Endothelial cell of umbilical vein (primary cell): ENCODE results near the gene ERGIC1. TPM values are rescaled to one million over a fixed set of nuclear protein-coding genes. Genes with fewer than 3 reads are reported as not detected.

Experiments
- BruUV-seq: library from RNA; stranded (reverse); fragments of 400-500 nt; replicated peaks from 2 replicates; lab custom pipeline; 2021; lab: Mats Ljungman, UMichigan
- CTCF ChIA-PET: fragments of 300-600, 350-600 bp; sonication (Branson Sonifier 250); formaldehyde crosslinking; loops from one replicate; lab custom pipeline; 2021; ENCODE audit warnings: antibody characterized with exemption, inconsistent platforms; lab: Charles Lee
- POLR2A ChIA-PET: fragments of 300-600, 350-600 bp; sonication (Branson Sonifier 250); formaldehyde crosslinking; loops from one replicate; lab custom pipeline; 2021; ENCODE audit warnings: antibody characterized with exemption, inconsistent platforms; lab: Charles Lee
- DNase-seq: peaks from one replicate; pipeline ENCODE4 v3.0.0-alpha.2; 2011; ENCODE audit warnings: low read depth, low spot score
- FAIRE-seq: peaks from 2 replicates; lab custom pipeline; 2011; peaks lifted over from hg19 to GRCh38; lab: Jason Lieb, UNC
- H2AFZ ChIP-seq: 2 replicates; pipeline ENCODE4 v1.6.0; 2012; ENCODE audit warnings: low read depth, low read length, control low read depth, inconsistent platforms
- H3K27ac ChIP-seq: 2 replicates; pipeline ENCODE4 v1.5.1; 2011; ENCODE audit warnings: low read depth, mild to moderate bottlenecking, control low read depth, low read length, moderate library complexity; ENCODE audit not compliant: insufficient read depth
- H3K27me3 ChIP-seq, 2 experiments: 2 replicates each; pipeline versions ENCODE4 v1.6.0 to v1.6.1; 2011; ENCODE audit warnings: low read length in 2 of 2, mixed read lengths in 1 of 2; ENCODE audit not compliant: control insufficient read depth in 2 of 2, insufficient read depth in 2 of 2
- H3K36me3 ChIP-seq, 2 experiments: 2 replicates in 1 of 2; 3 replicates in 1 of 2; pipeline ENCODE4 v1.5.1; 2011; ENCODE audit warnings: low read length in 2 of 2, mild to moderate bottlenecking in 1 of 2, moderate library complexity in 1 of 2; ENCODE audit not compliant: control insufficient read depth in 2 of 2, insufficient read depth in 2 of 2; ENCODE audit errors: extremely low read depth in 1 of 2
- H3K4me1 ChIP-seq: 3 replicates; pipeline ENCODE4 v1.5.1; 2011; ENCODE audit warnings: mild to moderate bottlenecking, low read length; ENCODE audit not compliant: control insufficient read depth, insufficient read depth; ENCODE audit errors: extremely low read depth
- H3K4me2 ChIP-seq: 2 replicates; pipeline ENCODE4 v1.6.1; 2011; ENCODE audit warnings: low read length, control low read depth, mixed read lengths; ENCODE audit not compliant: insufficient read depth
- H3K4me3 ChIP-seq, 3 experiments: fragments of 200-600 bp in 1 of 3; sonication (generic), shearing (Covaris generic) in 1 of 3; replicated peaks in 1 of 3; 2 replicates each; pipeline ENCODE4 v1.5.1; 2011 to 2016; ENCODE audit warnings: control low read depth in 3 of 3, low read length in 3 of 3, mild to moderate bottlenecking in 2 of 3, inconsistent platforms in 1 of 3, low read depth in 1 of 3, moderate library complexity in 1 of 3; ENCODE audit not compliant: insufficient read depth in 1 of 3
- H3K79me2 ChIP-seq: 2 replicates; pipeline ENCODE4 v1.6.0; 2012; ENCODE audit warnings: low read length, inconsistent platforms; ENCODE audit not compliant: control insufficient read depth, insufficient read depth
- H3K9ac ChIP-seq: replicated peaks from 2 replicates; pipeline ENCODE3; 2011; ENCODE audit warnings: low read length, control low read depth; ENCODE audit not compliant: insufficient read depth; ENCODE audit errors: extremely low read depth
- H3K9me1 ChIP-seq: replicated peaks from 3 replicates; pipeline ENCODE4 v1.6.0; 2011; ENCODE audit warnings: mild to moderate bottlenecking, low read length; ENCODE audit not compliant: control insufficient read depth, insufficient read depth; ENCODE audit errors: extremely low read depth
- H3K9me3 ChIP-seq: replicated peaks from 2 replicates; pipeline ENCODE4 v1.5.1; 2012; ENCODE audit warnings: low read length, inconsistent platforms; ENCODE audit not compliant: control insufficient read depth, insufficient read depth
- H4K20me1 ChIP-seq: replicated peaks from 2 replicates; pipeline ENCODE3; 2011; ENCODE audit warnings: mild to moderate bottlenecking, low read length; ENCODE audit not compliant: control insufficient read depth, insufficient read depth; ENCODE audit errors: extremely low read depth
- CTCF ChIP-seq, 2 donors: IDR thresholded peaks; 1 replicate in 1 of 2; 2 replicates in 1 of 2; pipeline ENCODE4 v1.5.1; 2011; ENCODE audit warnings: low read length in 2 of 2, mild to moderate bottlenecking in 2 of 2, moderate library complexity in 2 of 2, control low read depth in 1 of 2, inconsistent platforms in 1 of 2, low read depth in 1 of 2; ENCODE audit not compliant: insufficient read depth in 1 of 2; ENCODE audit errors: extremely low read depth in 1 of 2
- EZH2 ChIP-seq: IDR thresholded peaks from 2 replicates; pipeline ENCODE4 v1.6.1; 2012; ENCODE audit warnings: borderline replicate concordance, low read depth, mild to moderate bottlenecking, moderate library complexity, low read length, inconsistent platforms; ENCODE audit not compliant: severe bottlenecking
- GATA2 ChIP-seq: IDR thresholded peaks from 2 replicates; pipeline ENCODE4 v1.7.0; 2011; ENCODE audit warnings: low read depth, mild to moderate bottlenecking, moderate library complexity, mixed read lengths, low read length; ENCODE audit not compliant: insufficient read length, insufficient read depth
- JUN ChIP-seq: IDR thresholded peaks from 2 replicates; pipeline ENCODE4 v1.6.1; 2011; ENCODE audit warnings: borderline replicate concordance, low read depth; ENCODE audit not compliant: insufficient read length, insufficient read depth
- MAX ChIP-seq: IDR thresholded peaks from 2 replicates; pipeline ENCODE4 v1.6.1; 2011; ENCODE audit not compliant: insufficient read depth, insufficient read length
- MYC ChIP-seq: IDR thresholded peaks from one replicate; pipeline ENCODE4 v1.6.1; 2011; ENCODE audit warnings: mild to moderate bottlenecking, low read depth, low read length
- POLR2A ChIP-seq: IDR thresholded peaks from 2 replicates; pipeline ENCODE4 v1.6.1; 2012; ENCODE audit warnings: low read depth, mild to moderate bottlenecking, control low read depth, low read length
- POLR2AphosphoS5 ChIP-seq: IDR thresholded peaks from 2 replicates; pipeline ENCODE4 v1.6.1; 2012; ENCODE audit warnings: low read depth, mild to moderate bottlenecking, control low read depth, low read length, moderate library complexity; ENCODE audit not compliant: insufficient read depth
- dilution Hi-C: fragments of 300-500 bp; cut with MboI; formaldehyde crosslinking; loops from one replicate; pipeline ENCODE4 v1.15.0; 2019; ENCODE audit warnings: low sequenced_read_pairs; ENCODE audit not compliant: extremely low pct_ligation_motif_present
- intact Hi-C: fragments of 100-400 bp; cut with micrococcal nuclease; formaldehyde crosslinking; loops from one replicate; pipeline ENCODE4 v1.10.0; 2022
- polyA plus RNA-seq, 4 experiments: library from polyadenylated mRNA; depleted of rRNA in 3 of 4; stranded (reverse) in 3 of 4; unstranded in 1 of 4; fragments of >200 nt; gene quantifications; 2 replicates each; pipeline versions ENCODE4 v1.2.1 to v1.2.3, GENCODE V29; 2011 to 2012; ENCODE audit warnings: missing spikeins in 1 of 4
- total RNA-seq: library from RNA; stranded (reverse); gene quantifications from 2 replicates; pipeline ENCODE4 v1.2.3, GENCODE V29; 2021

ERGIC1 gene
- total and polyA plus RNA-seq, 2 donors (not counting 3 experiments of a cell fraction or from before 2014, with no cell fraction given) = 105 to 109 TPM

- Histone ChIP-seq H4K20me1 (no peaks in the 10 kb centered on the region), H3K27ac (no peak overlapping the region), H3K4me3 (no peak overlapping the region), H3K4me1 (peaks cover 18% of the 10 kb centered on the region), H3K4me2 (no peak overlapping the region), H3K9me1 (no peaks in the 10 kb centered on the region), H3K79me2 (no peaks in the 10 kb centered on the region), H3K9ac (no peak overlapping the region), H3K36me3 (no peaks in the 10 kb centered on the region), H2AFZ (no peak overlapping the region), H3K9me3 (no peaks in the 10 kb centered on the region), H3K27me3 (no peaks in the 10 kb centered on the region)
- FAIRE-seq (no peak), DNase-seq (no peak)
- POLR2A ChIA-PET = no interaction called here
- dilution Hi-C loops = no loop called here
- no TSS peak for BruUV-seq
- CTCF ChIA-PET = interaction anchor here (0.6 kb wide), 1 partner anchor 13 kb away, joined by 3 read pairs; no protein-coding TSS in a partner anchor
- TF ChIP-seq JUN (no peak), GATA2 (no peak), POLR2AphosphoS5 (no peak), MAX (no peak), CTCF (IDR thresholded peaks at IDR 0.05; ENCODE audit: extremely low read depth in 1 of 2, insufficient read depth in 1 of 2, low read depth in 1 of 2, low read length in 2 of 2) (no peak), POLR2A (no peak), EZH2 (no peak), MYC (no peak)
- intact Hi-C loops = no loop called here
Observed at GRCh38 chr5:172805018-172805683, 28.9 kb upstream of the ERGIC1 start.
